NCI-H187 (cell line): ENCODE measurements around the gene SMG9.
A peak's percentile ranks its signal among the peaks of the same experiment; 100 is the strongest.

Experiments used
- DNase-seq, 2 experiments: peaks; one replicate each; lab custom pipeline; 2025; lab: John Stamatoyannopoulos, UW

Gene SMG9

GRCh38 chr19:43754503-43755255 lies at the start of gene SMG9:
TSS of gene SMG9 (minus strand) at chr19:43754962. CDS start at chr19:43750741, 4,221 bp downstream.
- peak; percentile 97 to 98 for DNase-seq

GRCh38 chr19:43804432-43804831 lies 49.7 kb upstream of the SMG9 start:
- DNase-seq: no peak

GRCh38 chr19:43802216-43802951 lies 47.6 kb upstream of the SMG9 start, which contains the start of gene LYPD5:
TSS of gene LYPD5 (minus strand) at chr19:43802447. CDS start at chr19:43802380, 67 bp downstream.
- no peak for DNase-seq

- DNase-seq: no peak
These were observed 44.9 kb upstream of the SMG9 start for GRCh38 chr19:43799502-43800142.

GRCh38 chr19:43798546-43799409 lies 44.0 kb upstream of the SMG9 start:
- DNase-seq: no peak

GRCh38 chr19:43798026-43798545 lies 43.3 kb upstream of the SMG9 start:
- no peak for DNase-seq

GRCh38 chr19:43797556-43797955 lies 42.8 kb upstream of the SMG9 start:
- no peak for DNase-seq

- DNase-seq: no peak
These were observed 42.4 kb upstream of the SMG9 start for GRCh38 chr19:43797118-43797517.

- DNase-seq: no peak
These were observed 35.8 kb upstream of the SMG9 start for GRCh38 chr19:43790587-43790986.

GRCh38 chr19:43789029-43789428 lies 34.3 kb upstream of the SMG9 start:
- no peak for DNase-seq

- DNase-seq: no peak
These were observed 31.9 kb upstream of the SMG9 start for GRCh38 chr19:43786665-43787064.

- DNase-seq: peak; percentile 17 to 39
These were observed 30.4 kb upstream of the SMG9 start for GRCh38 chr19:43784981-43785808.

GRCh38 chr19:43784241-43784980 lies 29.6 kb upstream of the SMG9 start:
- DNase-seq: no peak

GRCh38 chr19:43783636-43784035 lies 28.9 kb upstream of the SMG9 start:
- no peak for DNase-seq

GRCh38 chr19:43782689-43783231 lies 28.0 kb upstream of the SMG9 start:
- DNase-seq: no peak

- DNase-seq: no peak
These were observed 27.5 kb upstream of the SMG9 start for GRCh38 chr19:43782311-43782660.

GRCh38 chr19:43781630-43782310 lies 27.0 kb upstream of the SMG9 start:
- no peak for DNase-seq

- no peak for DNase-seq
These were observed 26.2 kb upstream of the SMG9 start, which contains the start of gene KCNN4 for GRCh38 chr19:43780706-43781525. TSS of gene KCNN4 (minus strand) at chr19:43780973. CDS start at chr19:43780861, 112 bp downstream.
